Femur (tissue), 1 donor: ENCODE data around the gene S100Z.
"Not testable (repeated sequence)": the region's sequence is repeated elsewhere in the genome, so short reads cannot be mapped to it uniquely, and the experiment has no call there.

Experiments used
- DNase-seq: peaks from one replicate; pipeline ENCODE4 v3.0.0-alpha.2; 2017

S100Z gene

GRCh38 chr5:76831110-76831452 is 18.7 kb upstream of the S100Z start:
- peak; percentile 25 for DNase-seq

- DNase-seq: no peak
Measured at GRCh38 chr5:76836181-76836580, 13.6 kb upstream of the S100Z start.

- no peak for DNase-seq
Measured at GRCh38 chr5:76836585-76836984, 13.2 kb upstream of the S100Z start.

- DNase-seq: no peak
Measured at GRCh38 chr5:76838481-76839261, 11.1 kb upstream of the S100Z start.

GRCh38 chr5:76841361-76841760 is 8.5 kb upstream of the S100Z start:
- no peak for DNase-seq

GRCh38 chr5:76845890-76846289 is 3.9 kb upstream of the S100Z start:
- no peak for DNase-seq

- DNase-seq: no peak
Measured at GRCh38 chr5:76850543-76851145, 830 bp downstream of the S100Z start.

GRCh38 chr5:76851728-76852369 is 2.0 kb downstream of the S100Z start:
- DNase-seq: no peak

GRCh38 chr5:76852772-76853171 is 3.0 kb downstream of the S100Z start:
- DNase-seq: no peak

GRCh38 chr5:76853741-76854140 is 3.9 kb downstream of the S100Z start:
- not testable (repeated sequence) for DNase-seq

- DNase-seq: no peak
Measured at GRCh38 chr5:76854644-76855043, 4.8 kb downstream of the S100Z start.

GRCh38 chr5:76855501-76855900 is 5.7 kb downstream of the S100Z start:
- not testable (repeated sequence) for DNase-seq

- peak; percentile 29 for DNase-seq
Measured at GRCh38 chr5:76855961-76856360, 6.1 kb downstream of the S100Z start.

- not testable (repeated sequence) for DNase-seq
Measured at GRCh38 chr5:76856800-76857199, 7.0 kb downstream of the S100Z start.

GRCh38 chr5:76859591-76860247 is 9.9 kb downstream of the S100Z start:
- DNase-seq: no peak

- DNase-seq: no peak
Measured at GRCh38 chr5:76861612-76862011, 11.8 kb downstream of the S100Z start.

GRCh38 chr5:76863001-76863400 is 13.2 kb downstream of the S100Z start:
- no peak for DNase-seq

- DNase-seq: no peak
Measured at GRCh38 chr5:76866503-76866902, 16.7 kb downstream of the S100Z start.

- DNase-seq: no peak
Measured at GRCh38 chr5:76867038-76867437, 17.2 kb downstream of the S100Z start.

- DNase-seq: peak; percentile 62
Measured at GRCh38 chr5:76867827-76868693, 18.2 kb downstream of the S100Z start.

- no peak for DNase-seq
Measured at GRCh38 chr5:76870046-76870445, 20.2 kb downstream of the S100Z start.

GRCh38 chr5:76874088-76874581 is 24.3 kb downstream of the S100Z start:
- no peak for DNase-seq
